PC-3 (cell line): ENCODE measurements around the gene UGT2B17.

ENCODE experiments used
- EZH2 ChIP-seq: fragments of 300-600 bp; sonication (generic); IDR thresholded peaks from one replicate; pipeline ENCODE4 v1.6.1; 2017; ENCODE audit warnings: antibody characterized with exemption, mild to moderate bottlenecking, low read length; ENCODE audit not compliant: unreplicated experiment
- EZH2phosphoT487 ChIP-seq: fragments of 300-600 bp; sonication (generic); IDR thresholded peaks from 2 replicates; pipeline ENCODE4 v1.6.1; 2018; ENCODE audit warnings: mild to moderate bottlenecking, antibody characterized with exemption, low read length, borderline replicate concordance
- TF ChIP-seq, protein P1 (sequence below): fragments of 300-600 bp; sonication (generic); conservative IDR thresholded peaks from 2 replicates; pipeline ENCODE4 v1.5.1; 2017; ENCODE audit warnings: antibody characterized with exemption, low read depth, mild to moderate bottlenecking, low read length

DNA sequence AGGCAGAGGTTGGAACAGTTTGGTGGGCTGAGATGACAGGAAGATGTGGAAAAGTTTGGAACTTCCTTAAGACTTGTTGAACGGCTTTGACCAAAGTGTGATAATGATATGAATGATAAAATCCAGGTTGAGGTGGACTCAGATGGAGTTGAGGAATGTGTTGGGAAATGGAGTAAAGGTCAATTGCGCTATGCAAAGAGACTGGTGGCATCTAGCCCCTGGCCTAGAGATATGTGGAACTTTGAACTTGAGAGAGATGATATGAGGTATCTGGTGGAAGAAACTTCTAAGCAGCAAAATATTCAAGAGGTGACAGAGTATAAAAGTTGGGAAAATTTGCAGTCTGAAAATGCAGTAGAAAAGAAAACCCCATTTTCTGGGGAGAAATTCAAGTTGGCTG, 21.4 kb upstream of the UGT2B17 start:
- TF ChIP-seq EZH2 = no peak
- TF ChIP-seq, protein P1, sequence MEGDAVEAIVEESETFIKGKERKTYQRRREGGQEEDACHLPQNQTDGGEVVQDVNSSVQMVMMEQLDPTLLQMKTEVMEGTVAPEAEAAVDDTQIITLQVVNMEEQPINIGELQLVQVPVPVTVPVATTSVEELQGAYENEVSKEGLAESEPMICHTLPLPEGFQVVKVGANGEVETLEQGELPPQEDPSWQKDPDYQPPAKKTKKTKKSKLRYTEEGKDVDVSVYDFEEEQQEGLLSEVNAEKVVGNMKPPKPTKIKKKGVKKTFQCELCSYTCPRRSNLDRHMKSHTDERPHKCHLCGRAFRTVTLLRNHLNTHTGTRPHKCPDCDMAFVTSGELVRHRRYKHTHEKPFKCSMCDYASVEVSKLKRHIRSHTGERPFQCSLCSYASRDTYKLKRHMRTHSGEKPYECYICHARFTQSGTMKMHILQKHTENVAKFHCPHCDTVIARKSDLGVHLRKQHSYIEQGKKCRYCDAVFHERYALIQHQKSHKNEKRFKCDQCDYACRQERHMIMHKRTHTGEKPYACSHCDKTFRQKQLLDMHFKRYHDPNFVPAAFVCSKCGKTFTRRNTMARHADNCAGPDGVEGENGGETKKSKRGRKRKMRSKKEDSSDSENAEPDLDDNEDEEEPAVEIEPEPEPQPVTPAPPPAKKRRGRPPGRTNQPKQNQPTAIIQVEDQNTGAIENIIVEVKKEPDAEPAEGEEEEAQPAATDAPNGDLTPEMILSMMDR = no peak
- no peak for TF ChIP-seq EZH2phosphoT487
